Measurements from ENCODE around the gene GRM4. TPM values are rescaled to one million over a fixed set of nuclear protein-coding genes. Genes with fewer than 3 reads are reported as not detected.

The GRM4 gene
- total and polyA plus RNA-seq, 9 of the 15 experiments (the other 6 are each of a cell fraction or from before 2014, with no cell fraction given): 0.18 TPM; not detected in 8

GRCh38 chr6:34044945-34045595, 100.8 kb downstream of the GRM4 start:
- Histone ChIP-seq H3K9me3 (replicated peaks; ENCODE audit: control insufficient read depth, insufficient read depth, low read depth, low read length) (no peaks in the 10 kb centered on the region; the same call in 1 of the 2 replicates), H3K9ac (ENCODE audit: insufficient read depth in 1 of 2, low read depth in 2 of 2, low read length in 2 of 2) (peak overlapping the region in 1 of 2 experiments; percentile 67; a peak in 2 of 4 replicates), H3K27me3 (ENCODE audit: control insufficient read depth in 2 of 2, insufficient read depth in 2 of 2, low read length in 2 of 2) (peaks cover 10 to 55% of the 10 kb centered on the region in 2 experiments), H3K4me2 (ENCODE audit: insufficient read depth, low read length) (no peak overlapping the region), H3K79me2 (ENCODE audit: control insufficient read depth, insufficient read depth, low read length) (no peaks in the 10 kb centered on the region), H3K4me1 (replicated peaks in 1 of 2; ENCODE audit: control insufficient read depth in 2 of 2, insufficient read depth in 2 of 2, low read length in 2 of 2) (0 out of 5 replicates have a peak, but pooled peaks cover 0 to 4% of the 10 kb centered on the region in 2 experiments), H3K27ac (ENCODE audit: extremely low read depth, low read depth, low read length) (no peak overlapping the region), H3K36me3 (ENCODE audit: control insufficient read depth, insufficient read depth, low read length) (no peaks in the 10 kb centered on the region), H4K20me1 (replicated peaks; ENCODE audit: control insufficient read depth, insufficient read depth, low read length) (peaks cover 12% of the 10 kb centered on the region), H3K4me3 (no peak overlapping the region), H2AFZ (ENCODE audit: low read depth, low read length) (no peak overlapping the region), H3K9me1 (ENCODE audit: control insufficient read depth, insufficient read depth, low read length) (no peaks in the 10 kb centered on the region)
- no peak for ATAC-seq
- ChIA-PET CTCF (ENCODE audit: low intra/inter-chr PET ratio) (interaction anchor here (0.6 kb wide), 1 partner anchor 193 kb away, joined by 3 read pairs; no protein-coding TSS in a partner anchor), POLR2A (no interaction called here)
- DNase-seq (ENCODE audit: extremely low read depth in 1 of 4, low spot score in 3 of 4): no peak
- intact Hi-C loops (cut with micrococcal nuclease): no loop called here
- BruUV-seq (replicated peaks): no TSS peak
- WGBS (ENCODE audit: insufficient coverage, low coverage, missing lambda C conversion rate): 3% methylated on average over 13 of the region's 13 CpGs
- TF ChIP-seq ZNF408 (CRISPR knock-in tag; IDR thresholded peaks at IDR 0.05; ENCODE audit: low read depth) (no peak), CHD7 (IDR thresholded peaks at IDR 0.05; ENCODE audit: low read depth, low read length) (no peak), ZNF639 (CRISPR knock-in tag; conservative IDR thresholded peaks at IDR 0.05 in 1 of 2, IDR thresholded peaks at IDR 0.05 in 1 of 2) (no peak)
- in situ Hi-C loops (cut with MboI): no loop called here
- no peak for FAIRE-seq
